HFFc6 (cell line): ENCODE results near the gene GRIA4. TPM values are rescaled to one million over a fixed set of nuclear protein-coding genes. Genes with fewer than 3 reads are reported as not detected.

Source experiments
- DNase-seq: peaks from one replicate; pipeline ENCODE4 v3.0.0-alpha.2; 2018
- H3K27ac Mint-ChIP-seq: 2 replicates; pipeline ENCODE4 v1.8.0; 2020; ENCODE audit warnings: mild to moderate bottlenecking, mixed read lengths
- H3K27me3 Mint-ChIP-seq: 2 replicates; pipeline ENCODE4 v1.8.0; 2021; ENCODE audit warnings: mild to moderate bottlenecking, moderate library complexity, mixed read lengths; ENCODE audit not compliant: insufficient read depth
- H3K36me3 Mint-ChIP-seq: 2 replicates; pipeline ENCODE4 v1.8.0; 2021; ENCODE audit warnings: low read depth, mixed read lengths
- H3K4me1 Mint-ChIP-seq: 2 replicates; pipeline ENCODE4 v1.8.0; 2020; ENCODE audit warnings: low read depth, mixed read lengths
- H3K4me3 Mint-ChIP-seq: 2 replicates; pipeline ENCODE4 v1.8.0; 2020; ENCODE audit warnings: mild to moderate bottlenecking, moderate library complexity, mixed read lengths
- H3K9me3 Mint-ChIP-seq: 2 replicates; pipeline ENCODE4 v1.8.0; 2020; ENCODE audit warnings: mild to moderate bottlenecking, mixed read lengths
- CTCF ChIP-seq: fragments of 200-600 bp; sonication (generic); IDR thresholded peaks from 2 replicates; pipeline ENCODE4 v1.5.0; 2021; ENCODE audit warnings: antibody characterized with exemption, mild to moderate bottlenecking
- total RNA-seq, 6 experiments: library from RNA; stranded (reverse); fragmentation: NEBNext Ultra II Directional; extraction: Animal tissue kit (Norgen Biotek cat#: 25700); gene quantifications; 2 replicates in 1 of 6; 3 replicates in 5 of 6; pipeline ENCODE4 v1.2.3, GENCODE V29; 2021

The GRIA4 gene
- total RNA-seq, 6 experiments from 2014 or later: not detected

- Mint-ChIP-seq H3K36me3 (no peaks in the 10 kb centered on the region), H3K9me3 (peaks cover 7% of the 10 kb centered on the region), H3K4me3 (no peak overlapping the region), H3K4me1 (no peaks in the 10 kb centered on the region), H3K27me3 (peaks cover 2% of the 10 kb centered on the region; the same call in 1 of the 2 replicates), H3K27ac (no peak overlapping the region)
- no peak for DNase-seq
- no peak for TF ChIP-seq CTCF
Observed at GRCh38 chr11:105884436-105884835, 274.6 kb downstream of the GRIA4 start.

GRCh38 chr11:105891685-105892084 is 281.8 kb downstream of the GRIA4 start:
- H3K9me3 Mint-ChIP-seq: peaks cover 4% of the 10 kb centered on the region
- H3K27ac Mint-ChIP-seq: no peak overlapping the region
- H3K36me3 Mint-ChIP-seq: no peaks in the 10 kb centered on the region
- TF ChIP-seq CTCF: no peak
- no peak overlapping the region for H3K4me3 Mint-ChIP-seq
- no peak for DNase-seq
- H3K27me3 Mint-ChIP-seq: no peaks in the 10 kb centered on the region
- H3K4me1 Mint-ChIP-seq: no peaks in the 10 kb centered on the region

- peaks cover 6% of the 10 kb centered on the region for H3K9me3 Mint-ChIP-seq
- no peak overlapping the region for H3K27ac Mint-ChIP-seq
Observed at GRCh38 chr11:105897161-105897560, 287.3 kb downstream of the GRIA4 start.

GRCh38 chr11:105899772-105900171 is 289.9 kb downstream of the GRIA4 start:
- DNase-seq: no peak
- Mint-ChIP-seq H3K27ac (no peak overlapping the region), H3K4me3 (no peak overlapping the region), H3K9me3 (peaks cover 11% of the 10 kb centered on the region), H3K4me1 (no peaks in the 10 kb centered on the region), H3K36me3 (no peaks in the 10 kb centered on the region), H3K27me3 (no peaks in the 10 kb centered on the region)
- no peak for TF ChIP-seq CTCF

More at GRCh38 chr11:105897161-105897560, 287.3 kb downstream of the GRIA4 start:
- no peak for DNase-seq
- Mint-ChIP-seq H3K4me1 (no peaks in the 10 kb centered on the region), H3K27me3 (no peaks in the 10 kb centered on the region), H3K4me3 (no peak overlapping the region), H3K36me3 (no peaks in the 10 kb centered on the region)
- no peak for TF ChIP-seq CTCF

GRCh38 chr11:105900515-105901035 is 290.7 kb downstream of the GRIA4 start:
- no peak for TF ChIP-seq CTCF
- Mint-ChIP-seq H3K9me3 (peaks cover 11% of the 10 kb centered on the region), H3K4me3 (no peak overlapping the region), H3K27ac (no peak overlapping the region), H3K4me1 (no peaks in the 10 kb centered on the region), H3K36me3 (no peaks in the 10 kb centered on the region), H3K27me3 (no peaks in the 10 kb centered on the region)
- DNase-seq: no peak

GRCh38 chr11:105903113-105903512 is 293.2 kb downstream of the GRIA4 start:
- Mint-ChIP-seq H3K27ac (no peak overlapping the region), H3K9me3 (peaks cover 16% of the 10 kb centered on the region), H3K27me3 (no peaks in the 10 kb centered on the region), H3K4me1 (no peaks in the 10 kb centered on the region), H3K4me3 (no peak overlapping the region), H3K36me3 (no peaks in the 10 kb centered on the region)
- DNase-seq: no peak
- no peak for TF ChIP-seq CTCF
